Esophagus mucosa (tissue), 1 donor: ENCODE measurements around the gene MANSC4. TPM values are rescaled to one million over a fixed set of nuclear protein-coding genes. Genes with fewer than 3 reads are reported as not detected.

ENCODE experiments used
- ATAC-seq: fragments of 200-7000 bp; cut with Tn5 transposase; one replicate; pipeline ENCODE4 v1.9.1; 2020
- total RNA-seq: library from RNA; stranded (reverse); gene quantifications from one replicate; pipeline ENCODE4 v1.2.4, GENCODE V29; 2023
- donor health status: DM: yes; HTN: yes; CAD: no.

MANSC4 gene
- total RNA-seq, 1 donor from 2014 or later: not detected

DNA sequence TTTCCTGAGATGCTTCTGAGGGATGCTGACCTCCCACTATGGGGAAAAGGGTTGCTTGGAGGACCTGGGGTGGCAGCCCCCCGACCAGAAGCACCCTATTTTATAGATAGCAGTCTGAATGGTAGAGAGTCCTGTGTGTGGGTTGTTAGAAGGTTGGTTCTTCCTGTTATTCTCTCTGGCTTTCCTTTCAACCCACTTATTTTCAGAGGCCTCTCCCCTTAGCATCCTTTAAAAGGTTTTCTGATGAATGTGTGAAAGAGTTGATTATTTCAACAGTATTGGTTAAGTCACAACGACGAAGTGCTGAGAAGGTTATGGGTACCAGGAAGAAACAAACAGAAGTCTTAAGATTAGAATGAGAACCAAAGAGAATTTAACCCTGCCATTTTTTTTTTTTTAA, 20.8 kb upstream of the MANSC4 start:
- ATAC-seq: no peak

DNA sequence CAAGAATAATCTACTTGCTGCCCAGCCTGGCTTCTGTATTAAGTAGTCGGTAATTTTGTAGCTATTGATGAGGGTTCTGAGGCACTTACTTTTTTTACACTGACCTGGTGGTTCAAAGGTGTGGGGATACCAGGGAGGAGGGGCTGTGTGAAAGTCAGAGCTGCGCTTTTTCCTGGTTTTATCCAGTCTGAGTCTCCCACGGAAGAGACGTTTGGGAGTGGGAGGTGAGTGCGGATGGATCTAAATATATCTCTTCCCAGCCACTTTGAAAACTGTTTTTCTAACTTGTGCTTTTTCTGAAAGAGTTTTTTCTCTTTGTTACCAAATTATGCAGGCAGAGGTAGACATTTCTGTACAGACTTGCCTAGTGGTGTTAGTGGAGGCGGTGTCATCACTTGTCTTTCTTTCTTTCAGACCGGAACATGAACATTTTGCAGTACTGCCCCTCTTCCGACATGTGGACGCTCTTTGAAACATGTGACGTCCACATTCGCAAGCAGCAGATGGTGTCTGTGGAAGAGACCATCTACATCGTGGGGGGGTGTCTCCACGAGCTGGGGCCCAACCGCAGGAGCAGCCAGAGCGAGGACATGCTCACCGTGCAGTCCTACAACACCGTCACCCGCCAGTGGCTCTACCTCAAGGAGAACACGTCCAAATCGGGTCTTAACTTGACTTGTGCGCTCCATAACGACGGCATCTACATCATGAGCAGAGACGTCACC, 17.4 kb upstream of the MANSC4 start:
- no peak for ATAC-seq

- no peak for ATAC-seq
Observed at GRCh38 chr12:27796128-27796527, 16.1 kb upstream of the MANSC4 start.

DNA sequence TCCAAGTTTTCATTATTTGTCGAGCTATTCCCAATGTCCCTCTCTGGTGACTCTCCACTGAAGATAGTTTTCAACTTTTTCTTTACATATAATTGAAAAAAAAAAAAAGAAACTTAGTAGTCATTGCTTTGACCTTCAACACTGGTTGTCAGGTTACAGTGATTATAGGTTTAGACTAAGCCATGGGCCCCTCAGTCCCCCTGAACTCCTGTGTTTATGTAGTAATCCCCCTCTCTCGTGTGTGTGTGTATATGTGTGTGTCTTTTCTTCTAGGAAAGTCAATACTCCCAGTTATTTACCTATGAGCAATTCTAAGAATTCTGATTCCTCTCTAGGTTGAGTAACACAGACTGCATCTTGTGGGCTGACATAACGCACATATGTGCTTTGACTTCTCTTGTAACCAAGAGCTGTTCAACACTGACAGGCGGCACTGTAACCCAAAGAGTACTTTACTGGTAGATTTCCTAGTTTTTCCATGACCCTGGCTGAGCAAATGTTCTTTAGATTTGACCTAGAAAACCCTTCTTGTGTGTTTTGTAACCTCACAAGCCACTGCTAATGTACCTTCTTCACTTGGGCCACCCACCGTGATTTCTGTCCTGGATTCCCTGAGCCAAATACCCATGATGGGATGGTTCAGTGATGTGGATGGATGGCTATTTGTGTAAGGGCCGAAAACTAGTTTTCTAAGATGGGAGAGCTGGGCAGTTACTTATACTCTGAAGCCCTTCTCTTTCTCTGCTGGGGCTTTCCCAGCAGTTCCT, 15.0 kb upstream of the MANSC4 start:
- ATAC-seq: no peak

GRCh38 chr12:27790179-27790578, 10.1 kb upstream of the MANSC4 start:
- ATAC-seq: no peak

DNA sequence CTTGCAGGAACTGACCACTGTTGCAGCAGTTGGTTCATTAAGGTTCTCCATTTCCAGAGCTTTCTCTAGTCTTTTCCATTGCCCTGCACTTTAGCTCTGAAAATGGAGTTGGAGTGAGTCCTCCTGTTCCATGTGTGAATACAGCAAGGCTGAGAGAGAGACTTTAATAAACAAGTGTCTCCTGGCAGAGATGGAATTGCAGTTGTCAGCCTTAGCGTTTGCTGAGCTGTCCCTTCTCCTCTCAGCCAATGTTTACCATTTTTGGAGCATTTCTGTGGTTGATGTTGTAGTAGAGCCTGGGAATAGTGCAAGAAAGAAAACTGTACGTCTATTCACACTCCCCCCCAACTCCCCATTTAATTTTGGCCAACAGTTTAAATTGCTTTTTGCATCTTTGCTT, 7.5 kb upstream of the MANSC4 start:
- no peak for ATAC-seq

DNA sequence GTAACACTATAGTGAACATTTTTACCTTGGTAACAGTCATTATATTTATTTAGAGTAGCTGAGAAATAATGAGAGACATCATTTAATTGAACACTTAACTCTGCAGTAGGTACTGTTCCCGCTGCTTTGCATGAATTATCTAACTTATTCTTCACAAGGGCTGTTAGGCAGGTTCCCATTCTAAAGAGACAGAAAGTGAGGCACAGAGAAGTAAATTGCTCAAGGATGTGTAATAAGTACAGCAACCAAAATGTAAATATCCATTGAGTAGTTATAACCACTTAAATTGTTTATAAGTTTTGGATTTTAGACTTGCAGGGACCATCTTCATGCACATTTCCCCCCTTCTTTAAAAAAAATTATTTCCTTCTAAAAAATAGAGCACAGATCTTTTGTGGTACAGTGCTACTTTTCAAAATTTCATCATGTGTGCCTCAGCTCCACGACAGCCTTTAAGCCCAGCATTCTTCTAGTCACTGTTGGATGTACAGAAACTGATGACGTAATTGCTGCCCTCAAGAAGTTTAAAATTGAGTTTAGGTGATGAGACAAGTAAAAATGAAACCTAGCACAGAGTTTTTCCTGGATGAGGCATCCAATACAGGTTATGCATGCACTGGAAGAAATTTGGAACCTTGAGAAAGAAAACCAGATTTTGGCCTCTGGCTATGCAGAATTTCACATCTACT, 6.0 kb upstream of the MANSC4 start:
- ATAC-seq: peak; percentile 72

DNA sequence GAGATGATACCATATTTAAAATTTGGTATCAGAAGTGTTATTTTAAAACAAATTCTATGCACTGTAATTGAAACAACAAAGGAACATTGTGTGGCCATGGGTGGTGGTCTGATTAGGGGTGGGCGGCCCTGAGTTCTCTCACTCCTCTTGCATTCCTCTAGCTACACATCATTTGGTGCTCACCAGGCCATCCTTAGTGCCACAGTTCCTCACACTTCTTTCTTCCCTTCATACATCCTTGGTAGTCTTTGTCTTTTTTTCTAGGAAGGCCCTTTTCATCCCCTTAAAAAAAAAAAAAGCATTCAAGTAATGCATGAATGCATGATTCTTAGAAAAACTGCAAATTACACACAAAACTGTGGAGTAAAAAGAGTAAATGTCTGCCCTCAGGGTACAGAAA, 2.4 kb upstream of the MANSC4 start:
- ATAC-seq: no peak

DNA sequence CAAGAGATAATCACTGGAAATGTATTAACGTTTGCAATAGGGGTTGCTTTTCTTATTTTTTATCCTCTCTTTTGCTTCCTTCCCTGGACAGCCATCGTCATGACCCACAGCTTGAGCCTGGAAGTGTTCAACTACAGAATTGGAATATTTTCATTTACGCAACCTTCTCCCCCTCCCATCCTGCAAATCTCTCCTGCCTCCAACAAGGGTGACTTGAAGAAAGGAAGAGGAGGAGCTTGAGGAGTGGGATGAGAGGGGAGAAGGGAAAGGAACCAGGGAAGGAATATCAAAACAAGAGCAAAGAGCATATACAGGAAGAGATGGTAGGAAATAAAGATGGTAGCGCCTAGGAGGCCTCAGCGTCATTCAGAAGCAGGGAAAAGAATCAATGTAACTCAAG, 1.6 kb upstream of the MANSC4 start:
- ATAC-seq: no peak

DNA sequence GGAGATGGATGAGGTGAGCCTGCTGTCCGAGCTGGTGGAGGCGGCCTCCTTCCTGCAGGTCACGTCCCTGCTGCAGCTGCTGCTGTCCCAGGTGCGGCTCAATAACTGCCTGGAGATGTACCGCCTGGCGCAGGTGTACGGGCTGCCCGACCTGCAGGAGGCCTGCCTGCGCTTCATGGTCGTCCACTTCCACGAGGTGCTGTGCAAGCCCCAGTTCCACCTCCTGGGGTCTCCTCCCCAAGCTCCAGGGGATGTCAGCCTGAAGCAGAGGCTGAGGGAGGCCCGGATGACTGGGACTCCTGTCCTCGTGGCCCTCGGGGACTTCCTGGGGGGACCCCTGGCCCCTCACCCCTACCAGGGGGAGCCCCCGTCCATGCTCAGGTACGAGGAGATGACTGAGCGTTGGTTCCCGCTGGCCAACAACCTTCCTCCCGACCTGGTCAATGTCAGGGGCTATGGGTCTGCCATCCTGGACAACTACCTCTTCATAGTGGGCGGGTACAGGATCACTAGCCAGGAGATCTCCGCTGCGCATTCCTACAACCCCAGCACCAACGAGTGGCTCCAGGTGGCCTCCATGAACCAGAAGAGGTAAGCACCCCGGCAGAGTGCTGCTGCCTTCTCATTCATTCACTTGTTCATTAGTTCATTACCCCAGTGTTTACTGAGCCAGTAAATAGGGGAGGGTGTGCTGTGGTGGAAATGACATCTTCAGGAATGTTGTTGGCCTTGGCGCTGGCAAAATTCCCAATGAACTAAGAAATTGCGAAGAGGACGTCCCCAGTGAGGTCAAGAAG, 774 bp upstream of the MANSC4 start:
- ATAC-seq: peak; percentile 51

DNA sequence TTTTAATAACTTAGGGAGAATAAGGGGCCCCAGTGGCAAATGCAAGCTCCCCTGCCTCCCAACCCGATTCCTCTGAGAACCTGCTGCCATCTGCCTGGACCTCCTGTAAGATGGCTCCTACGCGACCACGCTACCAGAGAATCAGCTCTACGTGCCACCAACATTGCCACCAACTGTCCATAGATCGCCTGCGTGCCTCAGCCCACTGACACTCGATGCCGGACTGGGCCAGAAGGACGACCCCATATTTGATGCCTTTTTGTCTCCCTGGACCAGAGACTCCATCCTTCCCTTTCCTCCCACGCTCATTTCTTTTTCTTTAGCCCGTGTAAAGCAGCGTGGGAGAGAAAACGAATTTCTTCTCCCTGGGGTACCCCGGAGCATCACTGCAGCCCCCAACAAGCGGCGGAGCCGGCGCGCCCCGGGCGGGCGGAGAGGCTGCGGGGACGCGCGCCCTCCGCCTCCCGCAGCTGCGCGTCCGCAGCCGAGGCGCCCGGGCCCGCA, 568 bp downstream of the MANSC4 start:
- no peak for ATAC-seq

- no peak for ATAC-seq
Observed at GRCh38 chr12:27778206-27778605, 1.8 kb downstream of the MANSC4 start.

DNA sequence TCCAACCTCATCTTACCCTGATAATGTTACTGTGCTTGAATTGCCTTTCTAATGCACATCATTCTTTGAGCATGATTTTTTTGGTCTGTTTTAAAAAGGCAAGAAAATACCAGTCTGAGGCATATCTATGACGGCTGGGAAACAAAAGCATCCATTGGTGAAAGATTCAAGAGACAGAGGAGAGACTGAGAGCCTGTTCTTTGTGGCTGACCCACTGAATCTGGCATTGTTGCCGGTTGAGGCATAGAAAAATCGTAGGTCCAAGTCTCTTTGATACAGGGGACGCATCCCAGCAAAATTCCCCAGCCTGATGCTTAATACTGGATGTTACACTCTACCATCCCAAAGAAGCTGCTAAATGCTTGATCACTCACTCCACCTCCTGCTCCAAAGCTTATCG, 2.9 kb downstream of the MANSC4 start:
- no peak for ATAC-seq

- peak; percentile 25 for ATAC-seq
Observed at GRCh38 chr12:27772328-27773049, 7.5 kb downstream of the MANSC4 start.

GRCh38 chr12:27771481-27772327, 8.3 kb downstream of the MANSC4 start:
- no peak for ATAC-seq

GRCh38 chr12:27769142-27769673, 10.8 kb downstream of the MANSC4 start:
- ATAC-seq: no peak

- no peak for ATAC-seq
Observed at GRCh38 chr12:27766587-27766986, 13.4 kb downstream of the MANSC4 start.

DNA sequence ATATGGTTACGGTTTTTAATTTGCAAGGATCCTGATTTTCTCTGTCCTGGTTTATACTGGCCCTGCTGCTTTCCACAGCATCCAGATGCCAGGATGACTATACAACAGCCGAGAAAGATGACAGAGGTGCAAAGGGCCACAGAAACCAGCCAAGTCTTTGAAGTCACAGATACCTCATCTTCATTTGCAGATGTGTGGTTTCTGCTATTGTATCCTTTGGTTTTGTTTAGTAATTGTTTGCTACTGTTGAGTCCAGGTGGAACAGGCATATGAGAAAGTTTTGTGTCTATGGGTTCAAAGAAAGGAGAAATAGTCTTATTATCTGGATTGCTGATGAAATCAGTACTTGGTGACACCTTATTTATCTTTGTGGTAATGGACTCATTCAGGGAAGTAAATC, 17.3 kb downstream of the MANSC4 start:
- no peak for ATAC-seq

DNA sequence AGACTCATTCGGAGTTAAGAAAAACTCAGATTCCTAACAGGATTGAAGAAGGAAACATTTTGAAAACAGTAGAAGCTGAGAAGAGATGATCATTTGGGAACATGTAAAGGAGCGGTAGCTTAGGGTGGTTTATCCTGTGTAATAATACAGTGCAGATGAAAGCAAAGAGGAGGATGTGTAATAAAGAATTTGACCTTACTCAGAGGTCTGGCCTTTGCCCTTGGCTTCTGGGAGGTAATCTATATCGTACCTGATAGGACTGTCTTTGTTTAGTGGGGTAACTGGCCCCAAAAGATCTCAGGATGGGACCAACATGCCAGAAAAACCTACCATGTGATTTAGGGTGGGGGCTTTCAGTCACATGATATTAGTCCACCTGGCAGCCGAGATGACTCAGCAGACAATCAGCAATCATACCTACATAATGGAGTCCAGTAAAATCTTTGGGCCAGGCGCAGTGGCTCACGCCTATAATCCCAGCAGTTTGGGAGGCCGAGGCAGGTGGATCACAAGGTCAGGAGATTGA, 23.3 kb downstream of the MANSC4 start:
- ATAC-seq: no peak

GRCh38 chr12:27754795-27755194, 25.2 kb downstream of the MANSC4 start:
- ATAC-seq: no peak
